WTC11 (cell line): ENCODE measurements around the gene TBC1D4. TPM values are rescaled to one million over a fixed set of nuclear protein-coding genes. Genes with fewer than 3 reads are reported as not detected.

Source experiments
- ATAC-seq: fragments of 200-7000 bp; cut with Tn5 transposase; 2 replicates; pipeline ENCODE4 v1.10.0; 2021; ENCODE audit warnings: mild to moderate bottlenecking, moderate library complexity
- CTCF ChIA-PET: fragments of 300-600 bp; sonication (Branson Sonifier 250); formaldehyde crosslinking; loops from one replicate; lab custom pipeline; 2021; ENCODE audit warnings: antibody characterized with exemption; lab: Charles Lee
- POLR2A ChIA-PET: fragments of 350-600 bp; sonication (Branson Sonifier 250); formaldehyde crosslinking; loops from one replicate; lab custom pipeline; 2021; ENCODE audit warnings: antibody characterized with exemption; lab: Charles Lee
- DNase-seq: peaks from one replicate; pipeline ENCODE4 v3.0.0; 2021; ENCODE audit warnings: low spot score
- H3K27ac Mint-ChIP-seq: 2 replicates; pipeline ENCODE4 v1.8.0; 2021; ENCODE audit warnings: mixed read lengths
- H3K27me3 Mint-ChIP-seq: 2 replicates; pipeline ENCODE4 v1.8.0; 2021; ENCODE audit warnings: low read depth, mild to moderate bottlenecking, moderate library complexity, mixed read lengths
- H3K36me3 Mint-ChIP-seq: 2 replicates; pipeline ENCODE4 v1.8.0; 2021; ENCODE audit warnings: mixed read lengths
- H3K4me1 Mint-ChIP-seq: 2 replicates; pipeline ENCODE4 v1.8.0; 2022; ENCODE audit warnings: mixed read lengths
- H3K4me3 Mint-ChIP-seq: 2 replicates; pipeline ENCODE4 v1.8.0; 2021; ENCODE audit warnings: mild to moderate bottlenecking, moderate library complexity, mixed read lengths
- H3K9me3 Mint-ChIP-seq: 2 replicates; pipeline ENCODE4 v1.8.0; 2021; ENCODE audit warnings: mixed read lengths
- ETV6 ChIP-seq: sonication (generic); formaldehyde crosslinking; IDR thresholded peaks from 2 replicates; pipeline ENCODE4 v1.8.1; 2022; ENCODE audit warnings: mild to moderate bottlenecking, missing genetic modification reagents
- HMGXB4 ChIP-seq: sonication (generic); formaldehyde crosslinking; IDR thresholded peaks from 2 replicates; pipeline ENCODE4 v1.8.1; 2023; ENCODE audit warnings: mild to moderate bottlenecking, moderate library complexity, missing genetic modification reagents
- KAT7 ChIP-seq: sonication (generic); formaldehyde crosslinking; IDR thresholded peaks from 2 replicates; pipeline ENCODE4 v1.8.1; 2023; ENCODE audit warnings: missing genetic modification reagents, mild to moderate bottlenecking, borderline replicate concordance
- MAX ChIP-seq: sonication (generic); formaldehyde crosslinking; IDR thresholded peaks from 2 replicates; pipeline ENCODE4 v1.8.0; 2022; ENCODE audit warnings: mild to moderate bottlenecking, missing genetic modification reagents
- MYBL2 ChIP-seq: sonication (generic); formaldehyde crosslinking; IDR thresholded peaks from 2 replicates; pipeline ENCODE4 v1.8.1; 2023; ENCODE audit warnings: mild to moderate bottlenecking, moderate library complexity, missing genetic modification reagents
- NR3C1 ChIP-seq: sonication (generic); formaldehyde crosslinking; conservative IDR thresholded peaks from 2 replicates; pipeline ENCODE4 v1.8.1; 2023; ENCODE audit warnings: low read depth, mild to moderate bottlenecking, missing genetic modification reagents
- PRDM15 ChIP-seq: sonication (generic); formaldehyde crosslinking; IDR thresholded peaks from 2 replicates; pipeline ENCODE4 v1.8.0; 2022; ENCODE audit warnings: missing genetic modification reagents
- PRRX2 ChIP-seq: fragments of 250-450 bp; sonication (Bioruptor Pico); IDR thresholded peaks from 2 replicates; pipeline ENCODE4 v1.8.0; 2021; ENCODE audit warnings: mild to moderate bottlenecking
- RELA ChIP-seq: sonication (generic); formaldehyde crosslinking; IDR thresholded peaks from 2 replicates; pipeline ENCODE4 v1.8.1; 2022; ENCODE audit warnings: missing genetic modification reagents, mild to moderate bottlenecking, borderline replicate concordance
- SOX15 ChIP-seq: fragments of 250-450 bp; sonication (Bioruptor Pico); IDR thresholded peaks from 2 replicates; pipeline ENCODE4 v1.9.0; 2021; ENCODE audit warnings: mild to moderate bottlenecking
- STAT6 ChIP-seq: sonication (generic); formaldehyde crosslinking; conservative IDR thresholded peaks from 2 replicates; pipeline ENCODE4 v1.8.1; 2023; ENCODE audit warnings: mild to moderate bottlenecking, low read depth, missing genetic modification reagents, moderate library complexity
- TCF7 ChIP-seq: sonication (generic); formaldehyde crosslinking; IDR thresholded peaks from 2 replicates; pipeline ENCODE4 v1.8.0; 2022; ENCODE audit warnings: mild to moderate bottlenecking, low read depth, missing genetic modification reagents, moderate library complexity
- TEAD1 ChIP-seq: sonication (generic); formaldehyde crosslinking; IDR thresholded peaks from 2 replicates; pipeline ENCODE4 v1.8.0; 2022; ENCODE audit warnings: mild to moderate bottlenecking, missing genetic modification reagents
- TEAD4 ChIP-seq: sonication (generic); formaldehyde crosslinking; IDR thresholded peaks from 2 replicates; pipeline ENCODE4 v1.8.0; 2022; ENCODE audit warnings: mild to moderate bottlenecking, missing genetic modification reagents
- USF1 ChIP-seq: sonication (generic); formaldehyde crosslinking; IDR thresholded peaks from 2 replicates; pipeline ENCODE4 v1.8.0; 2022; ENCODE audit warnings: mild to moderate bottlenecking, missing genetic modification reagents
- ZNF219 ChIP-seq: sonication (generic); formaldehyde crosslinking; IDR thresholded peaks from 2 replicates; pipeline ENCODE4 v1.8.0; 2023; ENCODE audit warnings: missing genetic modification reagents, mild to moderate bottlenecking, borderline replicate concordance
- ZNF396 ChIP-seq: fragments of 250-450 bp; sonication (Bioruptor Pico); IDR thresholded peaks from 2 replicates; pipeline ENCODE4 v1.8.0; 2021; ENCODE audit warnings: mild to moderate bottlenecking, moderate library complexity, borderline replicate concordance
- total RNA-seq: library from RNA; stranded (reverse); gene quantifications from 3 replicates; pipeline ENCODE4 v1.2.3, GENCODE V29; 2021
- TF ChIP-seq, protein P1 (sequence below): sonication (generic); formaldehyde crosslinking; IDR thresholded peaks from 2 replicates; pipeline ENCODE4 v1.8.0; 2023; ENCODE audit warnings: missing genetic modification reagents
- TF ChIP-seq, protein P2 (sequence below): fragments of 250-450 bp; sonication (Bioruptor Pico); IDR thresholded peaks from 2 replicates; pipeline ENCODE4 v1.8.0; 2021; ENCODE audit warnings: mild to moderate bottlenecking
- TF ChIP-seq, protein P3 (sequence below): sonication (generic); formaldehyde crosslinking; IDR thresholded peaks from 2 replicates; pipeline ENCODE4 v1.8.1; 2022; ENCODE audit warnings: mild to moderate bottlenecking, missing genetic modification reagents, moderate library complexity, borderline replicate concordance
- TF ChIP-seq, protein P4 (sequence below): sonication (generic); formaldehyde crosslinking; IDR thresholded peaks from 2 replicates; pipeline ENCODE4 v1.8.1; 2023; ENCODE audit warnings: mild to moderate bottlenecking, missing genetic modification reagents, moderate library complexity

TBC1D4 gene
- total RNA-seq, 1 experiment from 2014 or later = 37.1 TPM

DNA sequence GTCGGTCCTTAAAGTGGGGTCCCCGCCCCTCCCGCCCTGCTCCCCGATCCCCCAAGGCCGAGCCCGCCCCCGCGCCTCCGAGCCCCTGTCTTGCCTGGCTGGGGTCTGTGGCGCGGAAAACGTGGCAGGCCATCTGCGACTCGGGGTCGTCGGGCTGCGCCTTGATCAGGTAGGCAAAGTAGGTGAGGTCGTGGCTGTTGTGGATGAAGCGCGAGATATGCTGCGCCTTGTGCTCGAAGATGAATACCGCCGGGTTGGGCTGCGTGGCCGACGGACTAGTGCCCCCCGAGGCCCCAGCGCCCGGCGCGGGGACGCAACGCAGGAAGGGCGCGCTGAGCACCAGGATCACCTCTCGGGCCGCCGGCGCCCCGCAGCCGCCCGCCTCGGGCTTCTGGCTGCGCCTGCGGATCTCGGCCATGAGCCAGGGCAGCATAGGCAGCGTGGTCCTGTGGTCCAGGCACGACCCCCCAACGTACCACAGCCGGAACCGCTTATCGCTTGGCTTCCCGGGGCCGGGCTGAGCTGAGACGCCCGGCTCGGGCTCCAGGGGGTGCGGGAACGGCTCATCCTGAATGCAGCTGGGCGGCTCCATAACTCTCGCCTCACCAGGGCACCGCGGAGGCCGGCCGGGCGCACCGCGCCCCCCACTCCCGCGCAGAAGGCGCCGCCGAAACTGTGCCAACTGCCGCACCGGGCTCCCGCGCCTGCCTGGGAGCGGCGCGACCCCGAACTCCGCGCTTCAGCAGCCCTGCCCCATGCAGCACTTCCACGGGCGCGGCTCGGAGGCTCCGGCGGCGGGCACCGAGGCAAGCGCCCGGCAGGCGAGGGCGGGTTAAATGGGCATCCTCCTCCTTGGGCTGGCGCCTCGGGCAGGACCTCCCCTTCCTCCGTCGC is 546 bp downstream of the TBC1D4 start:
- peak; percentile 54 for DNase-seq
- peaks cover 54% of the 10 kb centered on the region for H3K4me1 Mint-ChIP-seq
- no peaks in the 10 kb centered on the region for H3K27me3 Mint-ChIP-seq
- H3K27ac Mint-ChIP-seq = no peak overlapping the region
- H3K36me3 Mint-ChIP-seq = no peaks in the 10 kb centered on the region
- POLR2A ChIA-PET = interaction anchor here (1.1 kb wide), 2 partner anchors 154 kb away, joined by 3 read pairs; partner anchors contain the start of gene LMO7
- H3K9me3 Mint-ChIP-seq = no peaks in the 10 kb centered on the region
- CTCF ChIA-PET = interaction anchor here (0.5 to 1.7 kb wide), 32 partner anchors 11 to 307 kb away, joined by 3 to 23 read pairs (median 6); partner anchors contain the start of genes COMMD6 and UCHL3
- ATAC-seq = peak; percentile 11
- peak overlapping the region; percentile 87 for H3K4me3 Mint-ChIP-seq
- no peak for TF ChIP-seq ZNF219 (CRISPR knock-in tag)
- 0 out of 2 replicates have a peak, but pooled peaks have one; percentile 4 for TF ChIP-seq NR3C1 (CRISPR knock-in tag)
- 0 out of 2 replicates have a peak, but pooled peaks have one; percentile 13 for TF ChIP-seq USF1
- no peak for TF ChIP-seq TEAD1 (CRISPR knock-in tag)
- TF ChIP-seq SOX15 (CRISPR knock-in tag) = no peak
- TF ChIP-seq KAT7 (CRISPR knock-in tag) = 0 out of 2 replicates have a peak, but pooled peaks have one; percentile 54
- TF ChIP-seq, protein P1, sequence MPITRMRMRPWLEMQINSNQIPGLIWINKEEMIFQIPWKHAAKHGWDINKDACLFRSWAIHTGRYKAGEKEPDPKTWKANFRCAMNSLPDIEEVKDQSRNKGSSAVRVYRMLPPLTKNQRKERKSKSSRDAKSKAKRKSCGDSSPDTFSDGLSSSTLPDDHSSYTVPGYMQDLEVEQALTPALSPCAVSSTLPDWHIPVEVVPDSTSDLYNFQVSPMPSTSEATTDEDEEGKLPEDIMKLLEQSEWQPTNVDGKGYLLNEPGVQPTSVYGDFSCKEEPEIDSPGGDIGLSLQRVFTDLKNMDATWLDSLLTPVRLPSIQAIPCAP (CRISPR knock-in tag) = no peak
- TF ChIP-seq, protein P2, sequence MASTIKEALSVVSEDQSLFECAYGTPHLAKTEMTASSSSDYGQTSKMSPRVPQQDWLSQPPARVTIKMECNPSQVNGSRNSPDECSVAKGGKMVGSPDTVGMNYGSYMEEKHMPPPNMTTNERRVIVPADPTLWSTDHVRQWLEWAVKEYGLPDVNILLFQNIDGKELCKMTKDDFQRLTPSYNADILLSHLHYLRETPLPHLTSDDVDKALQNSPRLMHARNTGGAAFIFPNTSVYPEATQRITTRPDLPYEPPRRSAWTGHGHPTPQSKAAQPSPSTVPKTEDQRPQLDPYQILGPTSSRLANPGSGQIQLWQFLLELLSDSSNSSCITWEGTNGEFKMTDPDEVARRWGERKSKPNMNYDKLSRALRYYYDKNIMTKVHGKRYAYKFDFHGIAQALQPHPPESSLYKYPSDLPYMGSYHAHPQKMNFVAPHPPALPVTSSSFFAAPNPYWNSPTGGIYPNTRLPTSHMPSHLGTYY = no peak
- peak; percentile 19 for TF ChIP-seq PRDM15 (CRISPR knock-in tag)
- no peak for TF ChIP-seq ETV6 (CRISPR knock-in tag)
- TF ChIP-seq TEAD4 (CRISPR knock-in tag) = peak; percentile 35; the same call in 1 of the 2 replicates
- peak; percentile 44; the same call in 1 of the 2 replicates for TF ChIP-seq HMGXB4 (CRISPR knock-in tag)
- 0 out of 2 replicates have a peak, but pooled peaks have one; percentile 24 for TF ChIP-seq RELA
- TF ChIP-seq STAT6 (CRISPR knock-in tag) = no peak
- peak; percentile 77 for TF ChIP-seq MAX (CRISPR knock-in tag)
- 0 out of 2 replicates have a peak, but pooled peaks have one; percentile 33 for TF ChIP-seq MYBL2 (CRISPR knock-in tag)
- no peak for TF ChIP-seq TCF7
- TF ChIP-seq PRRX2 (CRISPR knock-in tag) = no peak
- no peak for TF ChIP-seq ZNF396 (CRISPR knock-in tag)
- TF ChIP-seq, protein P3, sequence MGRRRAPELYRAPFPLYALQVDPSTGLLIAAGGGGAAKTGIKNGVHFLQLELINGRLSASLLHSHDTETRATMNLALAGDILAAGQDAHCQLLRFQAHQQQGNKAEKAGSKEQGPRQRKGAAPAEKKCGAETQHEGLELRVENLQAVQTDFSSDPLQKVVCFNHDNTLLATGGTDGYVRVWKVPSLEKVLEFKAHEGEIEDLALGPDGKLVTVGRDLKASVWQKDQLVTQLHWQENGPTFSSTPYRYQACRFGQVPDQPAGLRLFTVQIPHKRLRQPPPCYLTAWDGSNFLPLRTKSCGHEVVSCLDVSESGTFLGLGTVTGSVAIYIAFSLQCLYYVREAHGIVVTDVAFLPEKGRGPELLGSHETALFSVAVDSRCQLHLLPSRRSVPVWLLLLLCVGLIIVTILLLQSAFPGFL = 0 out of 2 replicates have a peak, but pooled peaks have one; percentile 25
- TF ChIP-seq, protein P4, sequence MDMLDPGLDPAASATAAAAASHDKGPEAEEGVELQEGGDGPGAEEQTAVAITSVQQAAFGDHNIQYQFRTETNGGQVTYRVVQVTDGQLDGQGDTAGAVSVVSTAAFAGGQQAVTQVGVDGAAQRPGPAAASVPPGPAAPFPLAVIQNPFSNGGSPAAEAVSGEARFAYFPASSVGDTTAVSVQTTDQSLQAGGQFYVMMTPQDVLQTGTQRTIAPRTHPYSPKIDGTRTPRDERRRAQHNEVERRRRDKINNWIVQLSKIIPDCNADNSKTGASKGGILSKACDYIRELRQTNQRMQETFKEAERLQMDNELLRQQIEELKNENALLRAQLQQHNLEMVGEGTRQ = no peak
